ENCODE results near the gene DTD1.
A peak's percentile ranks its signal among the peaks of the same experiment; 100 is the strongest.

Gene DTD1

GRCh38 chr20:18615020-18615650 is 27.3 kb downstream of the DTD1 start:
- no peak for DNase-seq (ENCODE audit: low read depth)

- no peak for DNase-seq (ENCODE audit: low read depth)
Measured at GRCh38 chr20:18621004-18621403, 33.1 kb downstream of the DTD1 start.

GRCh38 chr20:18623156-18623910 is 35.5 kb downstream of the DTD1 start:
- no peak for DNase-seq (ENCODE audit: low read depth)

GRCh38 chr20:18624948-18625347 is 37.1 kb downstream of the DTD1 start:
- DNase-seq (ENCODE audit: low read depth): no peak

GRCh38 chr20:18625907-18626655 is 38.2 kb downstream of the DTD1 start:
- no peak for DNase-seq (ENCODE audit: low read depth)

GRCh38 chr20:18628330-18628920 is 40.6 kb downstream of the DTD1 start:
- no peak for DNase-seq (ENCODE audit: low read depth)

- DNase-seq (ENCODE audit: low read depth): peak; percentile 67
Measured at GRCh38 chr20:18632196-18632789, 44.4 kb downstream of the DTD1 start.

- no peak for DNase-seq (ENCODE audit: low read depth)
Measured at GRCh38 chr20:18633411-18633810, 45.6 kb downstream of the DTD1 start.

GRCh38 chr20:18634501-18634900 is 46.6 kb downstream of the DTD1 start:
- DNase-seq (ENCODE audit: low read depth): peak; percentile 79

- no peak for DNase-seq (ENCODE audit: low read depth)
Measured at GRCh38 chr20:18635380-18635779, 47.5 kb downstream of the DTD1 start.

GRCh38 chr20:18637224-18637623 is 49.4 kb downstream of the DTD1 start:
- DNase-seq (ENCODE audit: low read depth): peak; percentile 63

GRCh38 chr20:18638768-18639167 is 50.9 kb downstream of the DTD1 start:
- peak; percentile 58 for DNase-seq (ENCODE audit: low read depth)

GRCh38 chr20:18639501-18639979 is 51.7 kb downstream of the DTD1 start:
- DNase-seq (ENCODE audit: low read depth): no peak

GRCh38 chr20:18645196-18645745 is 57.4 kb downstream of the DTD1 start:
- peak; percentile 57 for DNase-seq (ENCODE audit: low read depth)

- DNase-seq (ENCODE audit: low read depth): peak; percentile 78
Measured at GRCh38 chr20:18645851-18646250, 58.0 kb downstream of the DTD1 start.

- no peak for DNase-seq (ENCODE audit: low read depth)
Measured at GRCh38 chr20:18647777-18648176, 59.9 kb downstream of the DTD1 start.

GRCh38 chr20:18650224-18650623 is 62.4 kb downstream of the DTD1 start:
- no peak for DNase-seq (ENCODE audit: low read depth)

GRCh38 chr20:18653736-18654447 is 66.0 kb downstream of the DTD1 start:
- no peak for DNase-seq (ENCODE audit: low read depth)

GRCh38 chr20:18654448-18654773 is 66.6 kb downstream of the DTD1 start:
- no peak for DNase-seq (ENCODE audit: low read depth)

- DNase-seq (ENCODE audit: low read depth): peak; percentile 46
Measured at GRCh38 chr20:18657575-18657974, 69.7 kb downstream of the DTD1 start.

All from amniotic epithelial cell (primary cell).